Astrocyte of the spinal cord (primary cell): ENCODE results near the gene CNOT11.

ENCODE experiments used
- DNase-seq: peaks from one replicate; pipeline ENCODE4 v3.0.0; 2011; ENCODE audit warnings: low read depth, low spot score
- H3K4me3 ChIP-seq: 2 replicates; pipeline ENCODE4 v1.5.1; 2011; ENCODE audit warnings: low read depth, mild to moderate bottlenecking, low read length, moderate library complexity
- in situ Hi-C: cut with HindIII; loops from 2 replicates; pipeline ENCODE4 v1.10.0; 2017; ENCODE audit warnings: low sequenced_read_pairs
- TF ChIP-seq, protein P1 (sequence below): IDR thresholded peaks from 2 replicates; pipeline ENCODE4 v1.5.1; 2012; ENCODE audit warnings: low read depth, mild to moderate bottlenecking, low read length, inconsistent platforms

CNOT11 gene

DNA sequence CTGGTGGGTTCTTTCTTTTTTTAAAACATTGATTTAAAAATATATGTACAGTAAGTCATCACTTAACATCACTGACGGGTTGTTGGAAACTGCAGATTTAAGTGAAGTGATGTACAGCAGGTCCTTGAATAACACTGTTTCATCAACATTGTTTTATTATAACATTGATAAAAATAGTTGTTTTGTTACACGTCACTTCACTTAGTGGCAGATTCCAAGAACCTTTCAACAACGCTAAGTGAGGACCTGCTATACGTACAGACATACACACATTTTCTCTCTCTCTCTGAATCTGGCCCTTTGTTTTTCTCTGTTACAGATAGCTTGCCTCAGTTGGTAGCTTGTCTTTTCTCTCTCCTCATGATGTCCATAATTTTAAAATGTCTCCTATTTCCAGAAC is 9.5 kb downstream of the CNOT11 start:
- in situ Hi-C loops: no loop called here
- DNase-seq: no peak
- H3K4me3 ChIP-seq: no peak overlapping the region
- TF ChIP-seq, protein P1, sequence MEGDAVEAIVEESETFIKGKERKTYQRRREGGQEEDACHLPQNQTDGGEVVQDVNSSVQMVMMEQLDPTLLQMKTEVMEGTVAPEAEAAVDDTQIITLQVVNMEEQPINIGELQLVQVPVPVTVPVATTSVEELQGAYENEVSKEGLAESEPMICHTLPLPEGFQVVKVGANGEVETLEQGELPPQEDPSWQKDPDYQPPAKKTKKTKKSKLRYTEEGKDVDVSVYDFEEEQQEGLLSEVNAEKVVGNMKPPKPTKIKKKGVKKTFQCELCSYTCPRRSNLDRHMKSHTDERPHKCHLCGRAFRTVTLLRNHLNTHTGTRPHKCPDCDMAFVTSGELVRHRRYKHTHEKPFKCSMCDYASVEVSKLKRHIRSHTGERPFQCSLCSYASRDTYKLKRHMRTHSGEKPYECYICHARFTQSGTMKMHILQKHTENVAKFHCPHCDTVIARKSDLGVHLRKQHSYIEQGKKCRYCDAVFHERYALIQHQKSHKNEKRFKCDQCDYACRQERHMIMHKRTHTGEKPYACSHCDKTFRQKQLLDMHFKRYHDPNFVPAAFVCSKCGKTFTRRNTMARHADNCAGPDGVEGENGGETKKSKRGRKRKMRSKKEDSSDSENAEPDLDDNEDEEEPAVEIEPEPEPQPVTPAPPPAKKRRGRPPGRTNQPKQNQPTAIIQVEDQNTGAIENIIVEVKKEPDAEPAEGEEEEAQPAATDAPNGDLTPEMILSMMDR: no peak

DNA sequence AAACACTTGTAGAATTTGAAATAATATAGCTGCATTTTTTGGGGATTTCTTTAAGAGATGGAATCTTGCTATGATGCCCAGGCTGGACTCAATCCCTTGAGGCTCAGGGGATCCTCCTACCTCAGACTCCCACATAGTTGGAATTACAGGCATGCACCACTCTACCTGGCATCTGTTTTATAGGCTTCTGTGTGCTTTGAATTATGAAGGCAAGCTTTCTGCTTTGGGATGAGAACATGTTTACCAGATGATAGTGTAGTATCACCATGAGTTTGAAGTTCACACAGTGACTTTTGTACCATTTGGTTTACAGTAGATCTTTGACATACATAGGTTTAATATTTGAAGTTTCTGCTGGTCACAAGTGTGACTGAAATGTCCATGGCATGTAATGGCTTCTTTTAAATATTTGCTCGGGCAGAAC is 10.7 kb downstream of the CNOT11 start:
- in situ Hi-C loops: no loop called here
- TF ChIP-seq, protein P1: no peak
- DNase-seq: no peak
- no peak overlapping the region for H3K4me3 ChIP-seq

DNA sequence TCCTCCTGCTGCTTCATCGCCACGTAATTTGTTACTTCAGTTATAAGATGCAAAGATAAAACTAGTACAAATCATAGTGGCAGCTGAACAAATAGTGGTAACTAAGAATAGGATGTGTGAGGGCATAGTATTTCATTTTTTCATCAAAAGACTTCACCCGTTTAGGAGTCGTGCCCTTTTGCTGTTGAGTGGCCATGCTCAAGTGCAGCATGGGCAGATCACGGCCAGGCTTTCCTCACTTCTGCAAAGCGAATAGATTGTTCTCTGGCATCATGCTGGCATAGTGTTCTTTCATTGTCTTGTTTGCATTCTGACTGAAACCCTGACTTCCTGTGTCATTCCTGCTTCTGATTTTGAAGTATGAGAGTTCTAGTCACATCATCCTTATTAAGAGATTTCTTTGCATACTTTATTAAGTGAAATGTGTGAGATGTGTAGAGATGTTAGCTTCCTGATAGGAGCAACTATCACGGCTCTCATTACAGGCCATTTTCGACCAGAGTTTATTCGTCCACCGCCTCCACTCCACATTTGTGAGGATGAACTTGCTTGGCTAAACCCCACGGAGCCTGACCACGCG is 11.8 kb downstream of the CNOT11 start:
- TF ChIP-seq, protein P1: no peak
- no peak for DNase-seq
- no peak overlapping the region for H3K4me3 ChIP-seq
- in situ Hi-C loops: no loop called here

DNA sequence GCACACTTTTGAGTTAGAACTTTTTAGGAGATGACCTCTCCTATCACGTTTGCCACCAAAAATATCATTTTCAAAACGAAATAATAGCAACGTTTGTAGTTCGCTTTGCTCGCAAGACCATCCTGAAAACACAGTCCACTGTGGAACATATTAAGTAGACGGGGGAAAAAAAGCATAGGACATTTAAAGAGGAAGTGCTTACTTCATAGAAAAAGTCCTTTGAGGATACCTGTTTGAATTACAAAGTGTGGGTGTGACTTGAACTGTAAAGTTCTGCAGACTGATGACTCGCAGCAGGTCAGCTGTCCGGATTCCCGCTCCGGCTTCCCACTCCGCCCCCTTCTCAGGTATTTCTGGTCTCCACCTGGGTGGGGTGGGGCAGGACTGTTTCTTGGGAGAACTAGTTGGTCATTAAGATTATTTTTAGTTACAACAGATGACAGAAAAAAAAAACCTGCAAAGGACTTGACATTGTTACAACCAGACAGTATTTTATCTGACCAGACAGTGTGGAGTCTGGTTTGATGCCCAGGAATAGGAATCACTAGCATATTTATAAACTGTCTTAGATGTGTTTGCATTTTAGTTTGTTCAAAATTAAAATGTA is 13.3 kb downstream of the CNOT11 start:
- no peak for DNase-seq

DNA sequence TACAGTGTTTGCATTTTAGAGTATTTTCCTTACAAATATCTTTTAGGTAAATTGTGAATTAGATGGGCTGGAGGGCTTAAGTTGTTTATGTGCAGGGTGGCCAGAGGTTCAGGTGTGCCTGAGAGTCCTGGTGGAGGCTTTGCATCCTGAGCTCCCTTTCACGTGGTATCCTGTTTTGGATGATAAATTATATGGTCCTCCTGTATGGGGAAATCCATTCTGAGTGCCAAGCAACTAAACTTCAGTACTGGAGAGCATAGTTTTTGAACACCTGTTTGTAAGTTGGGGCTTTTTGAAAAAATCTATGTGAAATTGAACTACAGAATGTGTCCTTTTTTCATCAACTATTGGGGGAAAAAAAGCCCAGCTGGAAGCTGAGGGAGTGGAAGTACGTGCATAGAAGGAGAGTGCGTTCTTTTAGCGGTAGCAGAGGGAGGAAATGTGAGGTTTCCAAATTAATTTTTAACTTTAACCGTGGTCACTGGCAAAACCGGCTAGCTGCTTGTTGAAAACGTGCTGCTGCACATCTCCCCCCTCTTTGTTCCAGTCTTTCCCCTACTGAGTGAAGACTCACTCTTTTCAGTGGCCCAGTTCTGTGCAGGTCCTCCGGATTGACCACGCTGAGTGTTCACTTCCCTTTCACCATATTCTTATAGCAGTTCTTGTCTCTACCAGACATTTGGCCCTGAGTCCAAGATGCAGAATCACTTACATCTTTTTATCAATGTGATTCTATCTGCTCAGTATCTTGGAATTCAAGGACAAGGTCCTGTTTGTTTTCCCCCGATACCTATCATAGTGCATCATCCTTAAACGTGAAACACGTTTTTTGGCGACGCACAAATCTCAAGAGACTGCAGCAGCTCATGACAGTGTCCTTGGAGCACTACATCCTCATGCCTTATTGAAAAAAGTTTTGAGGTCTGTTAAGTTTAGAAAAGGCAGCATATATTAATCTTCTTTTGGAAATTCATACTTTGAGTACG is 15.3 kb downstream of the CNOT11 start:
- H3K4me3 ChIP-seq: no peak overlapping the region
- TF ChIP-seq, protein P1: no peak
- in situ Hi-C loops: no loop called here
- DNase-seq: no peak

More for the DNA sequence above, 13.3 kb downstream of the CNOT11 start:
- no peak overlapping the region for H3K4me3 ChIP-seq
- TF ChIP-seq, protein P1: no peak
- in situ Hi-C loops: no loop called here

DNA sequence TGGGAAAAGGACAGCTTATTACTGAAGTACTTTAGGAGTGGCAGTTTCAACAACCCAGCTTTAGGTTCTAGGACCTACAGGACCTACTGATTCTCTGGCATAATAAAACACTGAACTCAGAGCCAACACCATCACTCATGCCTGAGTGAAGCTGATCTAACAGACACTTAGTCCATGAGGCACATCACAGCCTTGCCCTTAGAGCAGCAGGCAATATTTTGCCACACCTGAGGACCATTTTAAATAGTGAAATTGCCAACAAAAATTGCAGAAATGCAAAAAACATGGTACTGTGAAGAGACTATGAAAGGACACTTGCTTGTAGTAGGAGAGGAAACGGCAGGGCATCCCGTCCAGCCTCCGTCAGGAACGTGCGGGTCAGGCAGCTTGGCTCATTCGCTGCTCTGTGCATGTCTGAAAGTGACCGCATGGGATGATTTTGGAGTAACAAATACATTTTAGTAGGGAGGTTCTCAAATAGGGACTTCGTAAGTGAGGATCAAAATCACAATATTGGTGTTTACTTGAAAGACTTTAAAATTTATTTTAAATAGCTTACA is 18.1 kb downstream of the CNOT11 start:
- TF ChIP-seq, protein P1: no peak
- DNase-seq: no peak
- in situ Hi-C loops: no loop called here
- no peak overlapping the region for H3K4me3 ChIP-seq
